Left ventricle myocardium inferior (tissue), 1 donor: ENCODE results near the gene CGB1. TPM values are rescaled to one million over a fixed set of nuclear protein-coding genes. Genes with fewer than 3 reads are reported as not detected.

ENCODE experiments used
- DNase-seq: peaks from one replicate; pipeline ENCODE4 v3.0.0-alpha.2; 2020
- H3K27ac ChIP-seq: fragments of 200-600 bp; replicated peaks from 2 replicates; pipeline ENCODE4 v1.8.0; 2021
- H3K27me3 ChIP-seq: fragments of 200-600 bp; 2 replicates; pipeline ENCODE4 v1.8.0; 2021; ENCODE audit warnings: low read depth
- H3K36me3 ChIP-seq: fragments of 200-600 bp; 2 replicates; pipeline ENCODE4 v1.8.0; 2021
- H3K4me1 ChIP-seq: fragments of 200-600 bp; 2 replicates; pipeline ENCODE4 v1.8.0; 2021
- H3K4me3 ChIP-seq: fragments of 200-600 bp; 2 replicates; pipeline ENCODE4 v1.8.0; 2021; ENCODE audit warnings: mild to moderate bottlenecking, moderate library complexity
- H3K9me3 ChIP-seq: fragments of 200-600 bp; replicated peaks from 2 replicates; pipeline ENCODE4 v1.8.0; 2021
- intact Hi-C: fragments of 100-400 bp; cut with micrococcal nuclease; formaldehyde crosslinking; loops from one replicate; pipeline ENCODE4 v1.11.0; 2022
- total RNA-seq: library from RNA; stranded (reverse); fragmentation: NEBNext Ultra II Directional; extraction: Animal tissue kit (Norgen Biotek cat#: 25700); gene quantifications from one replicate; pipeline ENCODE4 v1.2.1, GENCODE V29; 2021
- TF ChIP-seq, protein P1 (sequence below): fragments of 200-600 bp; IDR thresholded peaks from 2 replicates; pipeline ENCODE4 v1.8.0; 2021; ENCODE audit warnings: antibody characterized with exemption, mild to moderate bottlenecking, borderline replicate concordance
- donor health status: DM: no; HTN: yes; CAD: no; lungs with severe emphysema.

The CGB1 gene
- total RNA-seq, 1 donor from 2014 or later: not detected

GRCh38 chr19:49064029-49064629, 27.4 kb upstream of the CGB1 start:
- H3K4me3 ChIP-seq: no peak overlapping the region
- H3K36me3 ChIP-seq: no peaks in the 10 kb centered on the region
- no peak for DNase-seq
- TF ChIP-seq, protein P1, sequence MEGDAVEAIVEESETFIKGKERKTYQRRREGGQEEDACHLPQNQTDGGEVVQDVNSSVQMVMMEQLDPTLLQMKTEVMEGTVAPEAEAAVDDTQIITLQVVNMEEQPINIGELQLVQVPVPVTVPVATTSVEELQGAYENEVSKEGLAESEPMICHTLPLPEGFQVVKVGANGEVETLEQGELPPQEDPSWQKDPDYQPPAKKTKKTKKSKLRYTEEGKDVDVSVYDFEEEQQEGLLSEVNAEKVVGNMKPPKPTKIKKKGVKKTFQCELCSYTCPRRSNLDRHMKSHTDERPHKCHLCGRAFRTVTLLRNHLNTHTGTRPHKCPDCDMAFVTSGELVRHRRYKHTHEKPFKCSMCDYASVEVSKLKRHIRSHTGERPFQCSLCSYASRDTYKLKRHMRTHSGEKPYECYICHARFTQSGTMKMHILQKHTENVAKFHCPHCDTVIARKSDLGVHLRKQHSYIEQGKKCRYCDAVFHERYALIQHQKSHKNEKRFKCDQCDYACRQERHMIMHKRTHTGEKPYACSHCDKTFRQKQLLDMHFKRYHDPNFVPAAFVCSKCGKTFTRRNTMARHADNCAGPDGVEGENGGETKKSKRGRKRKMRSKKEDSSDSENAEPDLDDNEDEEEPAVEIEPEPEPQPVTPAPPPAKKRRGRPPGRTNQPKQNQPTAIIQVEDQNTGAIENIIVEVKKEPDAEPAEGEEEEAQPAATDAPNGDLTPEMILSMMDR: no peak
- H3K27ac ChIP-seq: no peak overlapping the region
- peaks cover 87% of the 10 kb centered on the region for H3K27me3 ChIP-seq
- intact Hi-C loops: no loop called here
- H3K9me3 ChIP-seq: no peaks in the 10 kb centered on the region
- H3K4me1 ChIP-seq: peaks cover 18% of the 10 kb centered on the region

DNA sequence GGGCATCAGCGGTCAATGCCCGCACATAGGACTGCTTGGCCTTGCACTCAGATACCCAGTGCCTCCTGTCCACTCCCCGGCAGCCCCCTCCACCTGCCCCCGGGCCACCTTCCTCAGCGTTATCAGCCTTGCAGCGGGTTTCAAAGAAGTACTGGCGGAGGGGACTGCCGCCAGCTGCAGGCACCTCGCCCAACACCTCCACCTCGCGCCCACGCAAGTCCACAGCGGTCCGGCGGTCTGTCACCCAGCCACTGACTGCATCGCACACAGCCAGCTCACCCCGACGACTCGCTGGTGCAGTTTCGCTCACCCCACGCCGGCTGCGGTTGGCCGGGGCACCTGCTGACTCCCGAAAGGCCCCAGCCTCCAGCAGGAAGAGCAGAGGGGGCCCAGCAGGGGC, 24.8 kb upstream of the CGB1 start:
- DNase-seq: no peak
- Histone ChIP-seq H3K27ac (no peak overlapping the region), H3K9me3 (no peaks in the 10 kb centered on the region), H3K27me3 (peaks cover 78% of the 10 kb centered on the region), H3K4me3 (no peak overlapping the region), H3K4me1 (peaks cover 34% of the 10 kb centered on the region), H3K36me3 (no peaks in the 10 kb centered on the region)
- TF ChIP-seq, protein P1: no peak
- intact Hi-C loops: no loop called here

GRCh38 chr19:49061000-49061399, 24.3 kb upstream of the CGB1 start:
- no peaks in the 10 kb centered on the region for H3K36me3 ChIP-seq
- peaks cover 75% of the 10 kb centered on the region for H3K27me3 ChIP-seq
- TF ChIP-seq, protein P1: no peak
- H3K27ac ChIP-seq: no peak overlapping the region
- DNase-seq: no peak
- no peaks in the 10 kb centered on the region for H3K9me3 ChIP-seq
- H3K4me1 ChIP-seq: peaks cover 37% of the 10 kb centered on the region
- H3K4me3 ChIP-seq: no peak overlapping the region
- intact Hi-C loops: no loop called here

GRCh38 chr19:49059053-49059452, 22.4 kb upstream of the CGB1 start:
- H3K27me3 ChIP-seq: peaks cover 65% of the 10 kb centered on the region
- H3K27ac ChIP-seq: no peak overlapping the region
- peaks cover 22% of the 10 kb centered on the region for H3K4me1 ChIP-seq
- H3K36me3 ChIP-seq: no peaks in the 10 kb centered on the region
- TF ChIP-seq, protein P1: no peak
- no peak overlapping the region for H3K4me3 ChIP-seq
- DNase-seq: no peak
- H3K9me3 ChIP-seq: no peaks in the 10 kb centered on the region
- intact Hi-C loops: no loop called here

GRCh38 chr19:49058562-49058961, 21.9 kb upstream of the CGB1 start:
- TF ChIP-seq, protein P1: no peak
- peaks cover 22% of the 10 kb centered on the region for H3K4me1 ChIP-seq
- intact Hi-C loops: no loop called here
- no peak for DNase-seq
- H3K27ac ChIP-seq: no peak overlapping the region
- H3K4me3 ChIP-seq: no peak overlapping the region
- peaks cover 60% of the 10 kb centered on the region for H3K27me3 ChIP-seq
- no peaks in the 10 kb centered on the region for H3K36me3 ChIP-seq
- H3K9me3 ChIP-seq: no peaks in the 10 kb centered on the region
